Naive thymus-derived CD8-positive, alpha-beta T cell (primary cell): Measurements from ENCODE around the gene PLEKHA7. TPM values are rescaled to one million over a fixed set of nuclear protein-coding genes. Genes with fewer than 3 reads are reported as not detected.

Experiments used
- ATAC-seq, 2 donors: fragments of 150-1000 bp; cut with Tn5 transposase in 1 of 2; sonication (Bioruptor Pico), chemical (Tn5 transposase) in 1 of 2; 1 replicate in 1 of 2; 2 replicates in 1 of 2; pipeline ENCODE4 v1.10.0; 2021; ENCODE audit warnings: mild to moderate bottlenecking in 2 of 2, moderate library complexity in 2 of 2
- POLR2A ChIA-PET: fragments of 350-600 bp; sonication (Branson Sonifier 250); formaldehyde crosslinking; loops from one replicate; lab custom pipeline; 2021; ENCODE audit warnings: antibody characterized with exemption; lab: Charles Lee
- DNase-seq, 10 donors: peaks; one replicate each; pipeline versions ENCODE4 v3.0.0 to v3.0.0-alpha.2; 2020 to 2022
- H3K27ac Mint-ChIP-seq, 10 donors: one replicate each; pipeline ENCODE4 v1.8.0; 2020 to 2022; ENCODE audit warnings: mild to moderate bottlenecking in 10 of 10, mixed read lengths in 10 of 10, moderate library complexity in 4 of 10, inconsistent platforms in 1 of 10
- H3K27me3 Mint-ChIP-seq, 5 donors: one replicate each; pipeline ENCODE4 v1.8.0; 2021 to 2022; ENCODE audit warnings: mixed read lengths in 5 of 5
- H3K36me3 Mint-ChIP-seq, 3 donors: one replicate each; pipeline ENCODE4 v1.8.0; 2020 to 2022; ENCODE audit warnings: mixed read lengths in 3 of 3, mild to moderate bottlenecking in 2 of 3, inconsistent platforms in 1 of 3
- H3K4me1 Mint-ChIP-seq, 4 donors: one replicate each; pipeline ENCODE4 v1.8.0; 2021 to 2022; ENCODE audit warnings: mixed read lengths in 4 of 4
- H3K4me3 Mint-ChIP-seq, 10 donors: one replicate each; pipeline ENCODE4 v1.8.0; 2020 to 2022; ENCODE audit warnings: mild to moderate bottlenecking in 10 of 10, mixed read lengths in 10 of 10, moderate library complexity in 6 of 10, inconsistent platforms in 1 of 10
- H3K9me3 Mint-ChIP-seq, 9 donors: one replicate each; pipeline ENCODE4 v1.8.0; 2020 to 2022; ENCODE audit warnings: mixed read lengths in 9 of 9, mild to moderate bottlenecking in 3 of 9, inconsistent platforms in 1 of 9, moderate library complexity in 1 of 9
- polyA plus RNA-seq, 3 donors: library from polyadenylated mRNA; unstranded; fragments of 300-500 nt; fragmentation: Illumina TruSeq; gene quantifications; one replicate each; pipeline ENCODE4 v1.2.3, GENCODE V29; 2021
- total RNA-seq, 8 experiments: library from RNA in 2 of 8; stranded (reverse) in 2 of 8; gene quantifications; one replicate each; pipeline ENCODE4 v1.2.3 and lab custom pipeline; 2021 to 2026

Gene PLEKHA7
- total and polyA plus RNA-seq, 5 experiments from 2014 or later = 0.77 to 0.96 TPM; not detected in 3

- DNase-seq (no peak), ATAC-seq (no peak)
- Mint-ChIP-seq H3K4me3 (no peak overlapping the region), H3K27ac (no peak overlapping the region), H3K9me3 (no peaks in the 10 kb centered on the region), H3K36me3 (no peaks in the 10 kb centered on the region), H3K27me3 (peaks cover 0 to 3% (median 0%) of the 10 kb centered on the region in 5 donors), H3K4me1 (peaks cover 0 to 6% (median 2%) of the 10 kb centered on the region in 4 donors)
- POLR2A ChIA-PET = no interaction called here
Observed at GRCh38 chr11:16818284-16818683, 195.9 kb downstream of the PLEKHA7 start.

GRCh38 chr11:16817351-16817750 lies 196.9 kb downstream of the PLEKHA7 start:
- no peak for ATAC-seq
- H3K27me3 Mint-ChIP-seq = peaks cover 0 to 3% (median 0%) of the 10 kb centered on the region in 5 donors
- H3K4me3 Mint-ChIP-seq = no peak overlapping the region
- no peaks in the 10 kb centered on the region for H3K9me3 Mint-ChIP-seq
- POLR2A ChIA-PET = no interaction called here
- peaks cover 0 to 6% (median 2%) of the 10 kb centered on the region in 4 donors for H3K4me1 Mint-ChIP-seq
- no peak overlapping the region for H3K27ac Mint-ChIP-seq
- H3K36me3 Mint-ChIP-seq = no peaks in the 10 kb centered on the region
- no peak for DNase-seq

- H3K9me3 Mint-ChIP-seq = no peaks in the 10 kb centered on the region
- H3K27me3 Mint-ChIP-seq = peaks cover 0 to 3% (median 0%) of the 10 kb centered on the region in 5 donors
- no peak overlapping the region for H3K27ac Mint-ChIP-seq
- POLR2A ChIA-PET = no interaction called here
- DNase-seq (no peak), ATAC-seq (no peak)
- H3K36me3 Mint-ChIP-seq = no peaks in the 10 kb centered on the region
- peaks cover 0 to 6% (median 2%) of the 10 kb centered on the region in 4 donors for H3K4me1 Mint-ChIP-seq
- H3K4me3 Mint-ChIP-seq = no peak overlapping the region
Observed at GRCh38 chr11:16816358-16817270, 197.6 kb downstream of the PLEKHA7 start.

- no peak for ATAC-seq
Observed at GRCh38 chr11:16815047-16815767, 199.0 kb downstream of the PLEKHA7 start.

GRCh38 chr11:16814410-16815046 lies 199.7 kb downstream of the PLEKHA7 start:
- POLR2A ChIA-PET = no interaction called here
- no peaks in the 10 kb centered on the region for H3K36me3 Mint-ChIP-seq
- no peaks in the 10 kb centered on the region for H3K27me3 Mint-ChIP-seq
- no peak overlapping the region for H3K4me3 Mint-ChIP-seq
- H3K27ac Mint-ChIP-seq = no peak overlapping the region
- H3K4me1 Mint-ChIP-seq = no peaks in the 10 kb centered on the region
- ATAC-seq (no peak), DNase-seq (no peak)
- H3K9me3 Mint-ChIP-seq = no peaks in the 10 kb centered on the region

More at GRCh38 chr11:16815047-16815767, 199.0 kb downstream of the PLEKHA7 start:
- POLR2A ChIA-PET = no interaction called here
- no peak for DNase-seq
- Mint-ChIP-seq H3K9me3 (no peaks in the 10 kb centered on the region), H3K27ac (no peak overlapping the region), H3K4me3 (no peak overlapping the region), H3K4me1 (no peaks in the 10 kb centered on the region), H3K27me3 (no peaks in the 10 kb centered on the region), H3K36me3 (no peaks in the 10 kb centered on the region)

- no peak overlapping the region for H3K4me3 Mint-ChIP-seq
- ATAC-seq = no peak
- DNase-seq = no peak
- no peak overlapping the region for H3K27ac Mint-ChIP-seq
- H3K27me3 Mint-ChIP-seq = no peaks in the 10 kb centered on the region
- no peaks in the 10 kb centered on the region for H3K4me1 Mint-ChIP-seq
- POLR2A ChIA-PET = no interaction called here
- H3K9me3 Mint-ChIP-seq = no peaks in the 10 kb centered on the region
- no peaks in the 10 kb centered on the region for H3K36me3 Mint-ChIP-seq
Observed at GRCh38 chr11:16813126-16813525, 201.1 kb downstream of the PLEKHA7 start.

GRCh38 chr11:16812274-16812673 lies 201.9 kb downstream of the PLEKHA7 start:
- POLR2A ChIA-PET = no interaction called here
- no peak overlapping the region for H3K27ac Mint-ChIP-seq
- no peaks in the 10 kb centered on the region for H3K27me3 Mint-ChIP-seq
- no peaks in the 10 kb centered on the region for H3K9me3 Mint-ChIP-seq
- no peak for ATAC-seq
- no peak overlapping the region for H3K4me3 Mint-ChIP-seq
- no peak for DNase-seq
- H3K36me3 Mint-ChIP-seq = no peaks in the 10 kb centered on the region
- peaks cover 0 to 3% (median 0%) of the 10 kb centered on the region in 4 donors for H3K4me1 Mint-ChIP-seq

GRCh38 chr11:16811136-16812020 lies 202.8 kb downstream of the PLEKHA7 start:
- Mint-ChIP-seq H3K4me1 (peaks cover 0 to 3% (median 0%) of the 10 kb centered on the region in 4 donors), H3K9me3 (no peaks in the 10 kb centered on the region), H3K27me3 (no peaks in the 10 kb centered on the region), H3K27ac (no peak overlapping the region), H3K36me3 (no peaks in the 10 kb centered on the region), H3K4me3 (no peak overlapping the region)
- ATAC-seq (no peak), DNase-seq (no peak)
- POLR2A ChIA-PET = no interaction called here

- Mint-ChIP-seq H3K36me3 (no peaks in the 10 kb centered on the region), H3K27me3 (no peaks in the 10 kb centered on the region), H3K4me1 (peaks cover 0 to 3% (median 0%) of the 10 kb centered on the region in 4 donors), H3K4me3 (no peak overlapping the region), H3K9me3 (no peaks in the 10 kb centered on the region), H3K27ac (no peak overlapping the region)
- no peak for ATAC-seq
- POLR2A ChIA-PET = no interaction called here
- no peak for DNase-seq
Observed at GRCh38 chr11:16809886-16810668, 204.1 kb downstream of the PLEKHA7 start.

- Mint-ChIP-seq H3K36me3 (no peaks in the 10 kb centered on the region), H3K27me3 (no peaks in the 10 kb centered on the region), H3K4me1 (peaks cover 0 to 3% (median 0%) of the 10 kb centered on the region in 4 donors), H3K4me3 (no peak overlapping the region), H3K27ac (no peak overlapping the region), H3K9me3 (no peaks in the 10 kb centered on the region)
- POLR2A ChIA-PET = no interaction called here
- ATAC-seq (no peak), DNase-seq (no peak)
Observed at GRCh38 chr11:16807306-16807705, 206.9 kb downstream of the PLEKHA7 start.

- POLR2A ChIA-PET = no interaction called here
- no peak overlapping the region for H3K4me3 Mint-ChIP-seq
Observed at GRCh38 chr11:16806791-16807190, 207.4 kb downstream of the PLEKHA7 start.

More at GRCh38 chr11:16806791-16807190, 207.4 kb downstream of the PLEKHA7 start:
- H3K27me3 Mint-ChIP-seq = no peaks in the 10 kb centered on the region
- ATAC-seq = no peak
- peaks cover 0 to 3% (median 0%) of the 10 kb centered on the region in 4 donors for H3K4me1 Mint-ChIP-seq
- H3K27ac Mint-ChIP-seq = no peak overlapping the region
- H3K36me3 Mint-ChIP-seq = no peaks in the 10 kb centered on the region
- no peak for DNase-seq
- H3K9me3 Mint-ChIP-seq = no peaks in the 10 kb centered on the region
